ENCODE results near the gene ZNHIT3. TPM values are rescaled to one million over a fixed set of nuclear protein-coding genes. Genes with fewer than 3 reads are reported as not detected.

Gene ZNHIT3
- total RNA-seq, 1 experiment from 2014 or later = 37.9 TPM

DNA sequence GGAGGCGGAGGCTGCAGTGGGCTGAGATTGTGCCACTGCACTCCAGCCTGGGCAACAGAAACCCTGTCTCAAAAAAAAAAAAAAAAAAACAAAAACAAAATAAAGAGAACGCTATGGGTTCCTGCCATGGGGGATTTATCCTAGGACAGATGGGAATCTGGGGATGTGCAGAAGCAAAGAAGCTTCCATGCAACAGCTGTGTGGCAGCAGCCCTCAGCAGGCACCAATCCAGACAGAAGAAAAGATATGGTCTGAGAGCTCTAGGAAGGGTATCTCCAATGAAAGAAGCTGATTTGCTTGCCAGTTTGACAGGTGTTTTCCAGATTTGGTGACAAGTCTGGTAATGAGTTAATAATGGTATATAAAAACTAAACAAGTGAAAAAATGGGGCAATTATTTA lies 36.6 kb downstream of the ZNHIT3 start:
- DNase-seq = no peak
- ChIA-PET CTCF (no interaction called here), POLR2A (ENCODE audit: unreplicated experiment) (no interaction called here)
- Histone ChIP-seq H3K4me2 (ENCODE audit: low read length) (no peak overlapping the region), H3K4me1 (ENCODE audit: insufficient read depth, low read length) (peaks cover 26% of the 10 kb centered on the region), H3K9me3 (ENCODE audit: low read length) (no peaks in the 10 kb centered on the region), H3K27ac (ENCODE audit: low read length) (no peak overlapping the region), H3K27me3 (ENCODE audit: low read length) (no peaks in the 10 kb centered on the region), H3F3A (ENCODE audit: low read length, unreplicated experiment) (no peaks in the 10 kb centered on the region), H3K4me3 (ENCODE audit: low read length) (no peak overlapping the region), H3K9me2 (replicated peaks; ENCODE audit: low read length) (no peaks in the 10 kb centered on the region), H3K9ac (ENCODE audit: low read length) (no peak overlapping the region), H3K79me2 (ENCODE audit: low read length) (0 out of 2 replicates have a peak, but pooled peaks cover 7% of the 10 kb centered on the region), H3K36me3 (ENCODE audit: low read depth, low read length) (peaks cover 47% of the 10 kb centered on the region), H4K20me1 (ENCODE audit: low read length) (no peaks in the 10 kb centered on the region), H2AFZ (ENCODE audit: low read length) (no peak overlapping the region)
- intact Hi-C loops (cut with micrococcal nuclease) = no loop called here
- no peak for ATAC-seq
- no peak for TF ChIP-seq EZH2 (IDR thresholded peaks at IDR 0.05; ENCODE audit: low read length, unreplicated experiment)
- no peak for TF ChIP-seq EZH2phosphoT487 (IDR thresholded peaks at IDR 0.05; ENCODE audit: borderline replicate concordance, low read length)
- BruUV-seq (replicated peaks) = no TSS peak

DNA sequence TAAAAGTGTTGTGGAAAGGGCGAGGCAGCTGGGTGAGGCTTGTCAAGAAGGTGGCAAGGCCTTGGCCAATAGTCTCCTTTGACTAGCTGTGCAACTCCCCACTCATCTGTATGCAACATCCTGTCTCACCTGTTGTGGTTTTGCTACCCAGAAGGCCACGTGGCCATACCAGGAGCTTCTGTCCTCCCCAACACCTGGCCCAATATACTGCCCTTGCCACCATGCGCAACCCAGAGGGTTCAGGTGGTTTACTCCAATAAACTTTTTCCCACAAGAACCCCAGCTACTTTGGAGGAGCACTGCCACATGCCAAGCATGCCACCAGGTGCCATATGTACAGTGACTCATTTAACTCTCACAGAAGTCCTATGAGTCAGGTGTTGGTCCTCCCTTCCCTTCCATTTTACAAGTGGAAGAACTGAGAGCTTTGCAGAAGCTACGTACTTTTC lies 38.0 kb downstream of the ZNHIT3 start:
- Histone ChIP-seq H4K20me1 (ENCODE audit: low read length) (0 out of 2 replicates have a peak, but pooled peaks cover 4% of the 10 kb centered on the region), H3F3A (ENCODE audit: low read length, unreplicated experiment) (no peaks in the 10 kb centered on the region), H3K9ac (ENCODE audit: low read length) (no peak overlapping the region), H3K79me2 (ENCODE audit: low read length) (peaks cover 13% of the 10 kb centered on the region), H3K4me3 (ENCODE audit: low read length) (no peak overlapping the region), H3K36me3 (ENCODE audit: low read depth, low read length) (peaks cover 48% of the 10 kb centered on the region), H3K9me3 (ENCODE audit: low read length) (no peaks in the 10 kb centered on the region), H3K27ac (ENCODE audit: low read length) (peak overlapping the region; percentile 86), H2AFZ (ENCODE audit: low read length) (no peak overlapping the region), H3K9me2 (replicated peaks; ENCODE audit: low read length) (no peaks in the 10 kb centered on the region), H3K4me1 (ENCODE audit: insufficient read depth, low read length) (peaks cover 35% of the 10 kb centered on the region), H3K4me2 (ENCODE audit: low read length) (peak overlapping the region; percentile 24; the same call in 1 of the 2 replicates), H3K27me3 (ENCODE audit: low read length) (no peaks in the 10 kb centered on the region)
- no peak for TF ChIP-seq EZH2 (IDR thresholded peaks at IDR 0.05; ENCODE audit: low read length, unreplicated experiment)
- TF ChIP-seq, protein P1, sequence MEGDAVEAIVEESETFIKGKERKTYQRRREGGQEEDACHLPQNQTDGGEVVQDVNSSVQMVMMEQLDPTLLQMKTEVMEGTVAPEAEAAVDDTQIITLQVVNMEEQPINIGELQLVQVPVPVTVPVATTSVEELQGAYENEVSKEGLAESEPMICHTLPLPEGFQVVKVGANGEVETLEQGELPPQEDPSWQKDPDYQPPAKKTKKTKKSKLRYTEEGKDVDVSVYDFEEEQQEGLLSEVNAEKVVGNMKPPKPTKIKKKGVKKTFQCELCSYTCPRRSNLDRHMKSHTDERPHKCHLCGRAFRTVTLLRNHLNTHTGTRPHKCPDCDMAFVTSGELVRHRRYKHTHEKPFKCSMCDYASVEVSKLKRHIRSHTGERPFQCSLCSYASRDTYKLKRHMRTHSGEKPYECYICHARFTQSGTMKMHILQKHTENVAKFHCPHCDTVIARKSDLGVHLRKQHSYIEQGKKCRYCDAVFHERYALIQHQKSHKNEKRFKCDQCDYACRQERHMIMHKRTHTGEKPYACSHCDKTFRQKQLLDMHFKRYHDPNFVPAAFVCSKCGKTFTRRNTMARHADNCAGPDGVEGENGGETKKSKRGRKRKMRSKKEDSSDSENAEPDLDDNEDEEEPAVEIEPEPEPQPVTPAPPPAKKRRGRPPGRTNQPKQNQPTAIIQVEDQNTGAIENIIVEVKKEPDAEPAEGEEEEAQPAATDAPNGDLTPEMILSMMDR (conservative IDR thresholded peaks at IDR 0.05; ENCODE audit: low read depth, low read length) = no peak
- no peak for TF ChIP-seq EZH2phosphoT487 (IDR thresholded peaks at IDR 0.05; ENCODE audit: borderline replicate concordance, low read length)
- BruUV-seq (replicated peaks) = no TSS peak
- intact Hi-C loops (cut with micrococcal nuclease) = no loop called here
- DNase-seq (peak; percentile 75), ATAC-seq (peak; percentile 77)
- ChIA-PET POLR2A (ENCODE audit: unreplicated experiment) (no interaction called here), CTCF (no interaction called here)

DNA sequence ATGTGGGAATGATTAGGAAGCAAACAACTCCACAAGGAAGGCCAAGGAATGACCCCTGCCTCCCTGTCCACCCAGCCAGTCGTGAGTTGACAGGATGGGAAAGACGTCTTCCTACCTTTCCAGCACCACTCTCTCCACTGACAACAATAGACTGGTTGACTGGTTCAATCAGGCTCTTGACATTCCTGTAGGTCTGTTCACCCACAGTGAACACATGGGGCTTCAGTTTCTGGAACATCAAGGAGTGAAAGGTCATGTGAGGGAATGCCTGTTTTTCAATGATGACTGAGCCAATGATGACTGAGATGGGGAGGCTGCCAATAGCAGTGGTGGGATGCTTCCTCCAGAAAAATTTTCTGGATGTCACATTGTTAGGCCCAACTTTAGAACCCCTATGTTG lies 38.6 kb downstream of the ZNHIT3 start:
- CTCF ChIA-PET = no interaction called here
- H2AFZ ChIP-seq (ENCODE audit: low read length) = no peak overlapping the region

More for the DNA sequence above, 38.6 kb downstream of the ZNHIT3 start:
- H3F3A ChIP-seq (ENCODE audit: low read length, unreplicated experiment) = no peaks in the 10 kb centered on the region
- DNase-seq (peak; percentile 14), ATAC-seq (no peak)
- 0 out of 2 replicates have a peak, but pooled peaks cover 4% of the 10 kb centered on the region for H4K20me1 ChIP-seq (ENCODE audit: low read length)
- no peaks in the 10 kb centered on the region for H3K9me2 ChIP-seq (replicated peaks; ENCODE audit: low read length)
- H3K79me2 ChIP-seq (ENCODE audit: low read length) = peaks cover 13% of the 10 kb centered on the region
- H3K4me1 ChIP-seq (ENCODE audit: insufficient read depth, low read length) = peaks cover 39% of the 10 kb centered on the region
- POLR2A ChIA-PET (ENCODE audit: unreplicated experiment) = no interaction called here
- no TSS peak for BruUV-seq (replicated peaks)
- intact Hi-C loops (cut with micrococcal nuclease) = no loop called here
- no peaks in the 10 kb centered on the region for H3K9me3 ChIP-seq (ENCODE audit: low read length)
- H3K9ac ChIP-seq (ENCODE audit: low read length) = 0 out of 2 replicates have a peak overlapping the region, but pooled peaks have one; percentile 13
- no peak overlapping the region for H3K4me3 ChIP-seq (ENCODE audit: low read length)
- no peak for TF ChIP-seq EZH2phosphoT487 (IDR thresholded peaks at IDR 0.05; ENCODE audit: borderline replicate concordance, low read length)
- TF ChIP-seq, protein P1 (conservative IDR thresholded peaks at IDR 0.05; ENCODE audit: low read depth, low read length) = no peak
- H3K27me3 ChIP-seq (ENCODE audit: low read length) = no peaks in the 10 kb centered on the region
- H3K27ac ChIP-seq (ENCODE audit: low read length) = peak overlapping the region; percentile 86
- H3K36me3 ChIP-seq (ENCODE audit: low read depth, low read length) = peaks cover 48% of the 10 kb centered on the region
- H3K4me2 ChIP-seq (ENCODE audit: low read length) = peak overlapping the region; percentile 24; the same call in 1 of the 2 replicates
